Testis (tissue), 3 donors: ENCODE measurements around the gene HOXD13. TPM values are rescaled to one million over a fixed set of nuclear protein-coding genes. Genes with fewer than 3 reads are reported as not detected.

Experiments
- DNase-seq: peaks from one replicate; pipeline ENCODE4 v3.0.0-alpha.2; 2019
- H3K27ac ChIP-seq, 2 donors: fragments of 200-600 bp; sonication (generic); one replicate each; pipeline ENCODE4 v1.5.1; 2019
- H3K27me3 ChIP-seq: fragments of 200-600 bp; sonication (generic); one replicate; pipeline ENCODE4 v1.5.1; 2019
- H3K36me3 ChIP-seq: fragments of 200-600 bp; sonication (generic); one replicate; pipeline ENCODE4 v1.5.1; 2017; ENCODE audit warnings: low read depth; ENCODE audit errors: missing control alignments
- H3K4me1 ChIP-seq: fragments of 200-600 bp; sonication (generic); one replicate; pipeline ENCODE4 v1.5.1; 2019
- H3K4me3 ChIP-seq, 2 donors: fragments of 200-600 bp; sonication (generic); one replicate each; pipeline ENCODE4 v1.5.1; 2017 to 2019
- H3K9me3 ChIP-seq: fragments of 200-600 bp; sonication (generic); one replicate; pipeline ENCODE4 v1.5.1; 2017
- CTCF ChIP-seq, 3 experiments: fragments of 450-650 bp in 2 of 3; fragments of 200-600 bp in 1 of 3; sonication (generic) in 1 of 3; IDR thresholded peaks; one replicate each; pipeline ENCODE4 v1.5.1; 2016 to 2019; ENCODE audit warnings: antibody characterized with exemption in 3 of 3, mild to moderate bottlenecking in 2 of 3, moderate library complexity in 1 of 3
- POLR2A ChIP-seq: fragments of 450-650 bp; IDR thresholded peaks from one replicate; pipeline ENCODE4 v1.6.1; 2017; ENCODE audit warnings: antibody characterized with exemption, mild to moderate bottlenecking, moderate library complexity
- WGBS, 2 donors: methylation state at CpG; one replicate each; pipeline ENCODE4 v1.1.5; 2018; 5-methylcytosine and 5-hydroxymethylcytosine counted together
- intact Hi-C: fragments of 100-400 bp; cut with DNase I; formaldehyde crosslinking; loops from one replicate; pipeline ENCODE4 v1.15.1; 2023; ENCODE audit warnings: low total_unique reads
- polyA plus RNA-seq: library from polyadenylated mRNA; stranded (reverse); fragments of 350-450 nt; fragmentation: Illumina TruSeq; extraction: RNeasy Lipid Tissue Mini Kit (QIAGEN cat#74804); gene quantifications from one replicate; pipeline ENCODE4 v1.2.3, GENCODE V29; 2014; ENCODE audit warnings: low read depth, low replicate concordance; ENCODE audit not compliant: insufficient read depth
- total RNA-seq, 2 donors: library from RNA; depleted of rRNA; stranded (reverse); fragments of >200 nt; gene quantifications; one replicate each; pipeline ENCODE4 v1.2.3, GENCODE V29; 2016

Gene HOXD13
- total and polyA plus RNA-seq, 3 donors from 2014 or later = 0.31 to 0.36 TPM; not detected in 1

- H3K4me3 ChIP-seq = peak overlapping the region in 1 of 2 donors; percentile 26
- H3K9me3 ChIP-seq = no peaks in the 10 kb centered on the region
- peaks cover 4% of the 10 kb centered on the region for H3K4me1 ChIP-seq
- no peaks in the 10 kb centered on the region for H3K27me3 ChIP-seq
- no peaks in the 10 kb centered on the region for H3K36me3 ChIP-seq
- intact Hi-C loops = no loop called here
- WGBS, 2 donors = 31 to 36% methylated on average over 26 of the region's 26 CpGs
- no peak for TF ChIP-seq POLR2A
- TF ChIP-seq CTCF (IDR thresholded peaks at IDR 0.05) = no peak
- no peak for DNase-seq
- H3K27ac ChIP-seq = peak overlapping the region in 1 of 2 donors; percentile 11
Observed at GRCh38 chr2:176109192-176109901, 16.8 kb downstream of the HOXD13 start.

- Histone ChIP-seq H3K36me3 (no peaks in the 10 kb centered on the region), H3K9me3 (no peaks in the 10 kb centered on the region), H3K4me1 (peaks cover 2% of the 10 kb centered on the region), H3K27ac (no peak overlapping the region), H3K4me3 (peak overlapping the region in 1 of 2 donors; percentile 26), H3K27me3 (no peaks in the 10 kb centered on the region)
- intact Hi-C loops = no loop called here
- no peak for DNase-seq
- 54 to 62% methylated on average over 4 of the region's 4 CpGs for WGBS, 2 donors
- TF ChIP-seq CTCF (IDR thresholded peaks at IDR 0.05) (no peak), POLR2A (no peak)
Observed at GRCh38 chr2:176109946-176110345, 17.4 kb downstream of the HOXD13 start.

- intact Hi-C loops = no loop called here
- TF ChIP-seq CTCF (IDR thresholded peaks at IDR 0.05) (no peak), POLR2A (no peak)
- no peak for DNase-seq
- H3K36me3 ChIP-seq = no peaks in the 10 kb centered on the region
- peaks cover 2% of the 10 kb centered on the region for H3K4me1 ChIP-seq
- no peaks in the 10 kb centered on the region for H3K9me3 ChIP-seq
- 40 to 43% methylated on average over 7 of the region's 7 CpGs for WGBS, 2 donors
- no peak overlapping the region for H3K4me3 ChIP-seq
- H3K27me3 ChIP-seq = no peaks in the 10 kb centered on the region
- no peak overlapping the region for H3K27ac ChIP-seq
Observed at GRCh38 chr2:176110415-176111308, 18.1 kb downstream of the HOXD13 start.

GRCh38 chr2:176111309-176111663 is 18.8 kb downstream of the HOXD13 start:
- no peaks in the 10 kb centered on the region for H3K27me3 ChIP-seq
- H3K27ac ChIP-seq = no peak overlapping the region
- peaks cover 2% of the 10 kb centered on the region for H3K4me1 ChIP-seq
- no peaks in the 10 kb centered on the region for H3K36me3 ChIP-seq
- DNase-seq = peak; percentile 83
- intact Hi-C loops = no loop called here
- H3K9me3 ChIP-seq = no peaks in the 10 kb centered on the region
- 27 to 32% methylated on average over 10 to 16 of the region's 16 CpGs for WGBS, 2 donors
- TF ChIP-seq CTCF (IDR thresholded peaks at IDR 0.05) (peak in 2 of 3 experiments; percentile 26 to 69), POLR2A (no peak)
- peak overlapping the region in 1 of 2 donors; percentile 1 for H3K4me3 ChIP-seq
